ENCODE data around the gene TBX15.
"Not testable (repeated sequence)": the region's sequence is repeated elsewhere in the genome, so short reads cannot be mapped to it uniquely, and the experiment has no call there.

GRCh38 chr1:118916346-118916745, 71.8 kb downstream of the TBX15 start:
- not testable (repeated sequence) for TF ChIP-seq CTCF (IDR thresholded peaks at IDR 0.05 in 8 of 11, conservative IDR thresholded peaks at IDR 0.05 in 3 of 11); POLR2A (IDR thresholded peaks at IDR 0.05); POLR2AphosphoS5 (IDR thresholded peaks at IDR 0.05)

Data from spleen (tissue), 7 donors.